H9 (cell line): ENCODE data around the gene ERC2. TPM values are rescaled to one million over a fixed set of nuclear protein-coding genes. Genes with fewer than 3 reads are reported as not detected.

Experiments used
- DNase-seq: peaks from one replicate; pipeline ENCODE4 v3.0.0-alpha.2; 2017
- H2AFZ ChIP-seq: one replicate; pipeline ENCODE4 v1.6.1; 2013; ENCODE audit warnings: mild to moderate bottlenecking, low read length, control low read depth, moderate library complexity
- H2AK5ac ChIP-seq: 2 replicates; pipeline ENCODE4 v1.6.1; 2013; ENCODE audit warnings: low read length, control low read depth, mixed read lengths; ENCODE audit not compliant: insufficient read length
- H2BK120ac ChIP-seq: one replicate; pipeline ENCODE4 v1.6.1; 2013; ENCODE audit warnings: low read depth, mild to moderate bottlenecking, low read length, control low read depth, inconsistent platforms; ENCODE audit not compliant: poor library complexity, severe bottlenecking
- H2BK12ac ChIP-seq: 2 replicates; pipeline ENCODE4 v1.6.1; 2013; ENCODE audit warnings: low read length, control low read depth, mixed read lengths, low read depth; ENCODE audit not compliant: insufficient read length
- H2BK15ac ChIP-seq: 2 replicates; pipeline ENCODE4 v1.6.1; 2013; ENCODE audit warnings: low read depth, low read length, control low read depth
- H2BK20ac ChIP-seq: one replicate; pipeline ENCODE4 v1.6.1; 2013; ENCODE audit warnings: low read depth, mild to moderate bottlenecking, low read length, control low read depth, inconsistent platforms; ENCODE audit not compliant: poor library complexity, severe bottlenecking
- H2BK5ac ChIP-seq: 2 replicates; pipeline ENCODE4 v1.6.1; 2013; ENCODE audit warnings: low read length, control low read depth, mixed read lengths; ENCODE audit not compliant: insufficient read length
- H3K14ac ChIP-seq: 2 replicates; pipeline ENCODE4 v1.6.1; 2013; ENCODE audit warnings: low read length, control low read depth; ENCODE audit not compliant: insufficient read depth
- H3K18ac ChIP-seq: 2 replicates; pipeline ENCODE4 v1.6.1; 2013; ENCODE audit warnings: low read depth, mild to moderate bottlenecking, mixed read lengths, low read length, control low read depth; ENCODE audit not compliant: insufficient read length
- H3K23ac ChIP-seq: 2 replicates; pipeline ENCODE4 v1.6.1; 2013; ENCODE audit warnings: low read length, control low read depth, mixed read lengths, low read depth; ENCODE audit not compliant: insufficient read length
- H3K23me2 ChIP-seq: 2 replicates; pipeline ENCODE4 v1.6.1; 2013; ENCODE audit warnings: low read depth, mild to moderate bottlenecking, mixed read lengths, low read length, control low read depth; ENCODE audit not compliant: insufficient read length, poor library complexity, severe bottlenecking
- H3K27ac ChIP-seq: 2 replicates; pipeline ENCODE4 v1.5.1; 2013; ENCODE audit warnings: low read length, control low read depth, mixed read lengths, low read depth; ENCODE audit not compliant: insufficient read length
- H3K27me3 ChIP-seq: 2 replicates; pipeline ENCODE4 v1.6.1; 2013; ENCODE audit warnings: low read length, control low read depth, inconsistent platforms; ENCODE audit not compliant: insufficient read depth
- H3K4ac ChIP-seq: 2 replicates; pipeline ENCODE4 v1.6.1; 2013; ENCODE audit warnings: low read depth, mild to moderate bottlenecking, control low read depth, inconsistent platforms, low read length, moderate library complexity
- H3K4me1 ChIP-seq: 2 replicates; pipeline ENCODE4 v1.6.1; 2013; ENCODE audit warnings: low read length, control low read depth, inconsistent platforms; ENCODE audit not compliant: insufficient read depth
- H3K4me2 ChIP-seq: 2 replicates; pipeline ENCODE4 v1.6.1; 2013; ENCODE audit warnings: low read length, control low read depth, mixed read lengths; ENCODE audit not compliant: insufficient read length, insufficient read depth
- H3K56ac ChIP-seq: 2 replicates; pipeline ENCODE4 v1.6.1; 2013; ENCODE audit warnings: low read depth, mild to moderate bottlenecking, mixed read lengths, low read length, control low read depth; ENCODE audit not compliant: insufficient read length
- H3K79me1 ChIP-seq: 2 replicates; pipeline ENCODE4 v1.6.1; 2013; ENCODE audit warnings: low read depth, mild to moderate bottlenecking, moderate library complexity, low read length, control low read depth, inconsistent platforms; ENCODE audit not compliant: insufficient read depth, poor library complexity, severe bottlenecking
- H3K79me2 ChIP-seq: 2 replicates; pipeline ENCODE4 v1.6.1; 2013; ENCODE audit warnings: low read length, control low read depth, inconsistent platforms; ENCODE audit not compliant: insufficient read depth
- H3K9ac ChIP-seq: 2 replicates; pipeline ENCODE4 v1.6.1; 2013; ENCODE audit warnings: low read length, control low read depth, mixed read lengths; ENCODE audit not compliant: insufficient read length; ENCODE audit errors: extremely low read depth
- H3K9me3 ChIP-seq: one replicate; pipeline ENCODE4 v1.6.1; 2013; ENCODE audit warnings: low read depth, low read length, inconsistent platforms; ENCODE audit not compliant: control insufficient read depth
- H3T11ph ChIP-seq: one replicate; pipeline ENCODE4 v1.6.1; 2013; ENCODE audit warnings: mild to moderate bottlenecking, low read length, control low read depth, inconsistent platforms
- H4K20me1 ChIP-seq: one replicate; pipeline ENCODE4 v1.6.1; 2013; ENCODE audit not compliant: control insufficient read depth, insufficient read length, insufficient read depth
- H4K5ac ChIP-seq: 2 replicates; pipeline ENCODE4 v1.6.1; 2013; ENCODE audit warnings: low read depth, mild to moderate bottlenecking, mixed read lengths, low read length, control low read depth; ENCODE audit not compliant: insufficient read length
- H4K8ac ChIP-seq: replicated peaks from 2 replicates; pipeline ENCODE4 v1.6.1; 2013; ENCODE audit warnings: low read length, control low read depth, mixed read lengths, low read depth; ENCODE audit not compliant: insufficient read length
- H4K91ac ChIP-seq: 2 replicates; pipeline ENCODE4 v1.6.1; 2013; ENCODE audit warnings: low read depth, mild to moderate bottlenecking, moderate library complexity, mixed read lengths, low read length, control low read depth; ENCODE audit not compliant: insufficient read length
- H3K27ac Mint-ChIP-seq, 3 experiments: 2 replicates in 2 of 3; 3 replicates in 1 of 3; pipeline ENCODE4 v1.8.0; 2020 to 2021; ENCODE audit warnings: mixed read lengths in 3 of 3, mild to moderate bottlenecking in 1 of 3, moderate library complexity in 1 of 3
- H3K27me3 Mint-ChIP-seq: 2 replicates; pipeline ENCODE4 v1.8.0; 2021; ENCODE audit warnings: low read depth, mild to moderate bottlenecking, moderate library complexity, mixed read lengths
- H3K36me3 Mint-ChIP-seq, 3 experiments: 2 replicates in 2 of 3; 3 replicates in 1 of 3; pipeline ENCODE4 v1.8.0; 2020 to 2021; ENCODE audit warnings: low read depth in 3 of 3, mixed read lengths in 3 of 3; ENCODE audit not compliant: insufficient read depth in 1 of 3
- H3K4me1 Mint-ChIP-seq, 2 experiments: 2 replicates each; pipeline ENCODE4 v1.8.0; 2020; ENCODE audit warnings: mixed read lengths in 2 of 2
- H3K4me3 Mint-ChIP-seq, 2 experiments: 2 replicates in 1 of 2; 3 replicates in 1 of 2; pipeline ENCODE4 v1.8.0; 2020 to 2021; ENCODE audit warnings: mild to moderate bottlenecking in 2 of 2, mixed read lengths in 2 of 2, moderate library complexity in 1 of 2
- H3K9me3 Mint-ChIP-seq, 2 experiments: 2 replicates in 1 of 2; 3 replicates in 1 of 2; pipeline ENCODE4 v1.8.0; 2020; ENCODE audit warnings: mild to moderate bottlenecking in 2 of 2, mixed read lengths in 2 of 2, moderate library complexity in 1 of 2
- CTCF ChIP-seq: fragments of 200-600 bp; sonication (generic); conservative IDR thresholded peaks from 3 replicates; pipeline ENCODE4 v1.8.0; 2021; ENCODE audit warnings: antibody characterized with exemption, mild to moderate bottlenecking
- WGBS: extraction: QIAGEN DNeasy Blood & Tissue Kit; methylation state at CpG from one replicate; pipeline ENCODE4 v1.1.7; 2013; ENCODE audit warnings: missing lambda C conversion rate, low lambda C conversion rate, mixed read lengths; ENCODE audit not compliant: insufficient read length; ENCODE audit errors: extremely low coverage; 5-methylcytosine and 5-hydroxymethylcytosine counted together
- total RNA-seq: library from RNA; stranded (reverse); gene quantifications from 2 replicates; pipeline ENCODE4 v1.2.1, GENCODE V29; 2021

The ERC2 gene
- total RNA-seq, 1 experiment from 2014 or later: 15.4 TPM

- no peak overlapping the region for H3K4me3 Mint-ChIP-seq
- no peak overlapping the region; a peak in 1 of 7 replicates for H3K27ac Mint-ChIP-seq
- no peak overlapping the region for H4K5ac ChIP-seq
- no peaks in the 10 kb centered on the region; a peak in 2 of 7 replicates for H3K36me3 Mint-ChIP-seq
- H2BK120ac ChIP-seq: no peak overlapping the region
- H3K23ac ChIP-seq: no peak overlapping the region
- H2BK20ac ChIP-seq: no peak overlapping the region
- H4K20me1 ChIP-seq: no peaks in the 10 kb centered on the region
- no peak overlapping the region for H2BK15ac ChIP-seq
- no peak for DNase-seq
- H3T11ph ChIP-seq: no peak overlapping the region
- no peaks in the 10 kb centered on the region for H3K9me3 ChIP-seq
- no peak overlapping the region for H3K9ac ChIP-seq
- no CpG with 5 or more reads among the region's 10 CpGs for WGBS
- peaks cover 34% of the 10 kb centered on the region for H3K4me1 ChIP-seq
- no peaks in the 10 kb centered on the region for H3K23me2 ChIP-seq
- no peak overlapping the region for H3K56ac ChIP-seq
- H2AK5ac ChIP-seq: no peak overlapping the region
- peaks cover 4% of the 10 kb centered on the region for H3K27me3 Mint-ChIP-seq
- H3K14ac ChIP-seq: no peak overlapping the region
- no peak overlapping the region for H2BK5ac ChIP-seq
- no peak overlapping the region for H3K27ac ChIP-seq
- no peaks in the 10 kb centered on the region for H3K79me1 ChIP-seq
- H3K27me3 ChIP-seq: no peaks in the 10 kb centered on the region
- no peaks in the 10 kb centered on the region for H3K79me2 ChIP-seq
- no peak overlapping the region for H3K4ac ChIP-seq
- no peak overlapping the region for H4K8ac ChIP-seq
- H2BK12ac ChIP-seq: no peak overlapping the region
- no peaks in the 10 kb centered on the region for H3K9me3 Mint-ChIP-seq
- no peak for TF ChIP-seq CTCF
- H2AFZ ChIP-seq: no peak overlapping the region
- no peak overlapping the region for H4K91ac ChIP-seq
- peaks cover 54 to 58% of the 10 kb centered on the region in 2 experiments for H3K4me1 Mint-ChIP-seq
- no peak overlapping the region for H3K18ac ChIP-seq
- no peak overlapping the region for H3K4me2 ChIP-seq
These were observed 880.0 kb downstream of the ERC2 start for GRCh38 chr3:55588146-55588765.
